Central memory CD4-positive, alpha-beta T cell (primary cell): ENCODE results near the gene BDH1.

Experiments used
- DNase-seq: peaks from one replicate; pipeline ENCODE4 v3.0.0; 2022

BDH1 gene

GRCh38 chr3:197504641-197505121 is 51.1 kb downstream of the BDH1 start:
- DNase-seq = no peak

DNA sequence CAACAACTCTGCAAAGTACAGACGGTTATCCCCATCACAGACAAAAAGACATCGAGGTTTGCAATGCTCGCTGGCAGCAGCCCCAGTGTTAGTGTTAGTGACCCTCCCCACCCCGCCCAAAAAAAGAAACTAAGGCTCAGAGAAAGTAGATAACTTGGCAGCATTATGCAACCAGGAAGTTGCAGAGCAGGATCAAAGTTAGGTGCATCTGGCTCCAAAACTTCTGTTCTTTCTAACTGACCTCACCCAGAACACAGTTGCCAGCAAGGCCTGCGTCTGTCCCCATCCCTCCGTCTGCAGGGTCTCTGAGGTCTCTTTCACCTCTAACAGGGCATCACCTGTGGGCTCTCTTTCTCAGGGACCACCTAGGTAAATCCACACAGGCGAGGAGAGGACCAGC is 51.5 kb downstream of the BDH1 start:
- no peak for DNase-seq

DNA sequence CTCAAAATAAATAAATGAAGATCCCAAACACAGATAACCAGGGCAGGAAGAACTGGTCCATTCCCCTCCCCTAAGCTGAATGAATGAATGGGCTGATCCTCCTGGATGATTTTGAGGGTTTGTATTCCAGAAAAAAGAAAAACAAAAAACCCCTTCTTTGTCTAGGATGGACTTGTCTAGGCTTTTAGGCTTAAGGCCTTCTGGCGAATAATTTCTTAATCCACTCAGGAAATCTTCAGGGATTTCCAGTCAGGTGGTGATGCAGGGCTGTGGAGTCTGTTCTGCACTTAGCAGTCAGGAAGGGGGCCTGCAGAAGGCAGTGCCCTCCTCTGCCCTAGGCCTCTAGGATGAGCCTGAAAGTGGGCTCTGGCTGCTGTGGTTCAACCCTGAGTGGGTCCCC is 52.1 kb downstream of the BDH1 start:
- DNase-seq = no peak

DNA sequence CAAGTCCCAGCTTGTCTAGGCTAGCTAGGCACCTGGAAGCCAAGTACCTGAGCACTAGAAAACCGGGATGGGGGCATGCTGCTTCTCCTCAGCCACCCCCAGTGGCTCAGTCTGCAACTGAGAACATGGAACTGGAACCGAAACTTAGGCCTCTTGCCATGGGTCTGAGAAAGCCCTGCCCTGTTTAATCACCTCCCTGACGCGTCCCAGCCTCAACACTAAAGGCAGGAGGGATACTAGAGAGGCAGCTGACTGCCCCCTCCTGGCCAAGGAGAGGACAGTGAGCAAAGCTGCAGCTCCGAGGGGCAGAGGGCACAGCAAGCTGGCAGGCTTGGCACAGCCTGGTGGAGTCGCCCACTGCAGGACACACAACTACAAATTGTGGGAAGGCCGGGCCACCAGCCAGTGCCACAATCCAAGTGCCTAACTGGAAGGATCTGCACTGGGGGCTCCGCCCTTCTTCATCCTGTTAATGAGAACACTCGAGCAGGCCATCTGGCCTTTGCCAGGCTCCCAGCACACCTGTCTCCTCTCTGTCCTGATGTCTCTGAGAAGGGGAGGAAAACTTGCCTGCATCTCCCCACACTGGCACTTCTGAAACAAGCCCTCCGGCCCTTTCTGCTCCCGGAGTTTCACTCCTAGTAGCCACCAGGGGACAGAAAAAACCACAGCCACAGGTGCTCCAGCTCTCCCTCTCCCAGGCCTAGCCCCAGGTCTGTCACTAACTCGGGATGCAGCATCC is 53.7 kb downstream of the BDH1 start:
- no peak for DNase-seq

GRCh38 chr3:197501496-197501878 is 54.3 kb downstream of the BDH1 start:
- no peak for DNase-seq

DNA sequence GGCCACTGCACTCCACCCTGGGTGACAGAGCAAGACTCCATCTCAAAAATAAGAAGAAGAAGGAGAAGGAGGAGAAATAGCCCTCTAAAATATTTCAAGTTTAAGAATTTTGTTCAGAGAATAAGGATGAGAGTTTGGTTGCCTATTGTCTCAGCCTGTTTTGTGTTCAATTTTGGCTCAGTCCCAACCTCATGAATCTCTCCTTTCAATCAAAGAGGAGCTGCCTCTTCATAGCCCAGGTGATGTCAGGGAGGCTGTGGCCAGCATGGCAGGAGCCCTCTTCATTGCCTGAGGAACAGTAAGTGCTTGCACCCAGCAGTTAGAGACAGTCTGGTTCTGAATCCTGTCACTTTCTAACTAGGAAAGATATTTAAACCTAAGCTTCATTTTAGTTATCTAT is 55.0 kb downstream of the BDH1 start:
- no peak for DNase-seq

DNA sequence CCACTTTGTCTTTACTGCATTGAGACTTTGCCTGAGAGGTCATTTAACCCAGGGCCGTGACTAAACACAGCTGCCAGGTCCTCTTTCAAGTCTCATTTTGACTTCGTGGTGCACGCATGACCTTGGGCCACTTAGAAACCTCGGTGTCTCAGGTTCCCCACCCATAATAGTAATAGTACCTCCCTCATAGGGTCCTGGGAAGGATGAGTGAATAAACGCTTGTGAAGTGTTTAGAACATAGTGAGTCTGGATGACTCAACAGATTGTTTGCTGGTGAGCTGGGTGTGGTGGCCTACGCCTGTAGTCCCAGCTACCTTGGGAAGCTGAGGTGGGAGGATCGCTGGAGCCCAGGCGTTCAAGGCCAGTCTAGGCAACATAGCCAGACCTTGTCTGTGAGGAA is 56.3 kb downstream of the BDH1 start:
- no peak for DNase-seq

- DNase-seq = no peak
Observed at GRCh38 chr3:197498499-197499241, 57.1 kb downstream of the BDH1 start.

GRCh38 chr3:197496746-197497125 is 59.0 kb downstream of the BDH1 start:
- no peak for DNase-seq

DNA sequence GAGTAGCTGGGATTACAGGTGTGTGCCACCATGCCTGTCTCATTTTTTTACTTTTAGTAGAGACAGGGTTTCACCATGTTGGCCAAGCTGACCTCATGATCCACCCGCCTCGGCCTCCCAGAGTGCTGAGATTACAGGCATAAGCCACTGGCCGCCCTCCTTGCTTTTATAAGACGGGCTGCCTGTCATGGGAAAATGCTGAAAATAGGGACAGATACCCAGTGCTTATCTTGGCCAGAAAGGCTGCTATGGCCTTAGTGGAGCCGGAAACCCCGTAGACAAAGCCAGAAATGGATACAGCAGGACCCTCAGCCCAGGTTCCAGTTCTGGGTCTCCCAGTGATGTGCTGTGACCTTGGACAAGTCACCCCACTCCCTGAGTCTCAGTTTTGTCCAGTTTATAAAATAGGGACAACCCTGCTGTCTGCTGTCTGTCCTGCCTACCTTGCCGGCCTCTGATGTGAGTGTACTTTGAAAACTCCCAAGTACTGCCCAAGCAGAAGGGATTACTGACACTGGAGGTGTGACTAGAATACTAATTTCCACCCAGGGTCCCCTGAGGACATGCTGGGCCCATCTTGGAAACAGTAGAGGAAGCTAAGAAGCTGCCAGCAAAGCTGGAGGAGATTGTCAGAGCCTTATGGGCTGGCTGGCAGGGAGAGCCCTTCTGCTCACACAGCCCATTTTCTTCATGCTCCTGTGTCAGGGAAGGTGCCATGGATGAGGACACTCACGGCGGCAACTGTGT is 59.6 kb downstream of the BDH1 start:
- no peak for DNase-seq

GRCh38 chr3:197495499-197495898 is 60.3 kb downstream of the BDH1 start:
- no peak for DNase-seq

GRCh38 chr3:197495059-197495455 is 60.7 kb downstream of the BDH1 start:
- DNase-seq = no peak

DNA sequence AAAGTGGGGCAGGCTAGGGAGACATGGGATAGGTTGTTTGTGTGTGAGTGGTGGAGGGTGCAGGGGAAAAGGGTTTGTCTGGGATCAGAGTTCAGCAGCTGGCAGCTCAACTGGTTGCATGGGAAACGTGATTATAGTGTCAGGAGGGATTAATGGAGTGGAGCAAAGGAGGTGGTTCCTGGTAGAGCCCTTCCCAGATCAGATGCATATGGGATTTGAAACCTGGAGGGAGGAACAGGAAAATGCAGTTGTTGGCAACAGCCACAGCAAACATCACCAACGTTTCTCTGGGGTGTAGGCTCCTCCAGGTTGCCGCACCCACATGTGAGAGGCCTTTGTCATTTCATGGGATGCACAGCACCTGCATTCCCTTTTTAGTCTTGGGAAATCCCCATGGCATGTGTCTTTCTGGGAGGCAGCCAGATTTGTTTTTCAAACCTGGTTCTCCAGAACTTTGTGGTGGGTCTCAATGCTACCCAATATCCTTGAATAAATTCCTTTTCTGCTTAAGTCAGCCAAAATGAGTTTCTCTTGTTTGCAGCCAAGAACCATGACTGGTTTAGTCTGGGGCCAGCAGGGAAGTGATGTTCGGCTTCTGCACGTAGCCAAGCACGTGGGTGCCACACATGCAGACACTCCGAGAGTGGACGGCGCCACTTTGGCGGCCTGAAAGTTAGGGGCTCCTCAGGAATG is 61.3 kb downstream of the BDH1 start:
- no peak for DNase-seq

- no peak for DNase-seq
Observed at GRCh38 chr3:197493049-197493448, 62.7 kb downstream of the BDH1 start.

GRCh38 chr3:197491923-197492664 is 63.7 kb downstream of the BDH1 start:
- no peak for DNase-seq

GRCh38 chr3:197491478-197491877 is 64.3 kb downstream of the BDH1 start:
- DNase-seq = no peak

GRCh38 chr3:197490098-197491058 is 65.4 kb downstream of the BDH1 start:
- DNase-seq = no peak

GRCh38 chr3:197487911-197488391 is 67.8 kb downstream of the BDH1 start:
- no peak for DNase-seq

- DNase-seq = no peak
Observed at GRCh38 chr3:197486861-197487260, 68.9 kb downstream of the BDH1 start.

GRCh38 chr3:197485143-197485542 is 70.6 kb downstream of the BDH1 start:
- no peak for DNase-seq
